HG03108 (cell line): ENCODE results near the gene VENTX.
"Not testable (repeated sequence)": the region's sequence is repeated elsewhere in the genome, so short reads cannot be mapped to it uniquely, and the experiment has no call there.

Experiments
- ATAC-seq: cut with Tn5 transposase; IDR thresholded peaks from one replicate; pipeline ENCODE4 v1.9.1; 2021; ENCODE audit warnings: moderate library complexity; ENCODE audit not compliant: unreplicated experiment

Gene VENTX

GRCh38 chr10:133214468-133215410, 22.9 kb upstream of the VENTX start:
- ATAC-seq, result no peak

GRCh38 chr10:133215586-133215985, 22.1 kb upstream of the VENTX start:
- no peak for ATAC-seq

GRCh38 chr10:133216776-133217175, 20.9 kb upstream of the VENTX start:
- ATAC-seq, result no peak

- no peak for ATAC-seq
Measured at GRCh38 chr10:133217800-133218589, 19.7 kb upstream of the VENTX start.

- ATAC-seq, result no peak
Measured at GRCh38 chr10:133218891-133219290, 18.8 kb upstream of the VENTX start.

GRCh38 chr10:133219782-133220181, 17.9 kb upstream of the VENTX start:
- no peak for ATAC-seq

- no peak for ATAC-seq
Measured at GRCh38 chr10:133221331-133221730, 16.3 kb upstream of the VENTX start.

- ATAC-seq, result not testable (repeated sequence)
Measured at GRCh38 chr10:133221756-133222155, 15.9 kb upstream of the VENTX start.

- no peak for ATAC-seq
Measured at GRCh38 chr10:133224076-133224475, 13.6 kb upstream of the VENTX start.

GRCh38 chr10:133224756-133225372, 12.8 kb upstream of the VENTX start:
- no peak for ATAC-seq

- ATAC-seq, result no peak
Measured at GRCh38 chr10:133225707-133226191, 11.9 kb upstream of the VENTX start.

- ATAC-seq, result no peak
Measured at GRCh38 chr10:133226251-133226808, 11.3 kb upstream of the VENTX start.

- no peak for ATAC-seq
Measured at GRCh38 chr10:133227256-133227655, 10.4 kb upstream of the VENTX start.

GRCh38 chr10:133229265-133230043, 8.2 kb upstream of the VENTX start:
- no peak for ATAC-seq

GRCh38 chr10:133230044-133230361, 7.7 kb upstream of the VENTX start, which contains the start of gene UTF1:
TSS of gene UTF1 (plus strand) at chr10:133230217. CDS start at chr10:133230289, 72 bp downstream.
- no peak for ATAC-seq

GRCh38 chr10:133230387-133231195, 7.1 kb upstream of the VENTX start:
- ATAC-seq, result no peak

- no peak for ATAC-seq
Measured at GRCh38 chr10:133231244-133231945, 6.3 kb upstream of the VENTX start.

- no peak for ATAC-seq
Measured at GRCh38 chr10:133231946-133232574, 5.6 kb upstream of the VENTX start.
